ENCODE data around the gene CHRNA1.

- TF ChIP-seq CTCF (IDR thresholded peaks at IDR 0.05) (no peak), POLR2A (IDR thresholded peaks at IDR 0.05) (no peak), POLR2AphosphoS5 (IDR thresholded peaks at IDR 0.05) (no peak)
Measured at GRCh38 chr2:174807931-174808330, 43.7 kb upstream of the CHRNA1 start.
